RWPE2 (cell line): ENCODE data around the gene CASP8AP2.
A peak's percentile ranks its signal among the peaks of the same experiment; 100 is the strongest.
"Not testable (repeated sequence)": the region's sequence is repeated elsewhere in the genome, so short reads cannot be mapped to it uniquely, and the experiment has no call there.

Experiments used
- ATAC-seq: fragments of 200-7000 bp; cut with Tn5 transposase; 3 replicates; pipeline ENCODE4 v1.9.1; 2021; ENCODE audit warnings: low read depth
- DNase-seq: peaks from one replicate; pipeline ENCODE4 v3.0.0-alpha.2; 2020; ENCODE audit warnings: low spot score
- H3K27ac ChIP-seq: fragments of 450-650 bp; 2 replicates; pipeline ENCODE4 v1.5.1; 2017; ENCODE audit warnings: mild to moderate bottlenecking; ENCODE audit not compliant: poor library complexity, severe bottlenecking
- H3K27me3 ChIP-seq: fragments of 250-450 bp; sonication (Bioruptor Pico); 2 replicates; pipeline ENCODE4 v1.5.1; 2021; ENCODE audit warnings: mild to moderate bottlenecking, moderate library complexity; ENCODE audit not compliant: insufficient read depth, poor library complexity, severe bottlenecking
- H3K36me3 ChIP-seq: fragments of 250-450 bp; sonication (Bioruptor Pico); 2 replicates; pipeline ENCODE4 v1.5.1; 2020; ENCODE audit warnings: low read depth, mild to moderate bottlenecking, moderate library complexity
- H3K4me1 ChIP-seq: fragments of 250-450 bp; sonication (Bioruptor Pico); 2 replicates; pipeline ENCODE4 v1.5.1; 2021; ENCODE audit warnings: mild to moderate bottlenecking, moderate library complexity; ENCODE audit not compliant: insufficient read depth, poor library complexity, severe bottlenecking
- H3K4me3 ChIP-seq: fragments of 250-450 bp; sonication (Bioruptor Pico); 2 replicates; pipeline ENCODE4 v1.5.1; 2021; ENCODE audit warnings: mild to moderate bottlenecking, moderate library complexity; ENCODE audit not compliant: severe bottlenecking
- H3K9me3 ChIP-seq: fragments of 250-450 bp; sonication (Bioruptor Pico); 2 replicates; pipeline ENCODE4 v1.5.1; 2021; ENCODE audit warnings: mild to moderate bottlenecking, moderate library complexity; ENCODE audit not compliant: severe bottlenecking
- TF ChIP-seq, protein P1 (sequence below): fragments of 450-650 bp; IDR thresholded peaks from one replicate; pipeline ENCODE4 v1.5.1; 2017; ENCODE audit warnings: mild to moderate bottlenecking, moderate library complexity; ENCODE audit not compliant: poor library complexity, severe bottlenecking

Gene CASP8AP2

DNA sequence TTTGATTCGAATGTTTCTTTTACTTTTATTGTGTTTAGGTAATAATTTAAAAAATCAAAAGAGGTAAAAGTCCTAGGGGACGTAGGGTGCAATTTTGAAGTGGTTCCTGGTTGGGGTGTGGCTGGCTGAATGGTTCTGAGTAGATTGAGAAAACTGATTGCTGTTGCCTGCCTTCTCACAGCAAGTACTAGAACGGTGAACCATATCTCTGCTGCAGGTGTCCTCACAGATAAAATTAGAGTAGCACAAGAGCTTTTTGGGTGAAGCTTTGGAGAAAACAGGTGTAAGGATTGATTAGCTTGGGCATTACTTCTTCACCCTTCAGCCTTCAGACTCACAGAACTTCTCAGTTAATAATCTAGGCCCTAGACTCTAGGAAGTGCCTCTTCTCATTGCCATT is 44.8 kb downstream of the CASP8AP2 start:
- Histone ChIP-seq H3K4me3 (no peak overlapping the region), H3K27me3 (no peaks in the 10 kb centered on the region), H3K9me3 (no peaks in the 10 kb centered on the region), H3K27ac (no peak overlapping the region), H3K4me1 (no peaks in the 10 kb centered on the region), H3K36me3 (peaks cover 33% of the 10 kb centered on the region)
- TF ChIP-seq, protein P1, sequence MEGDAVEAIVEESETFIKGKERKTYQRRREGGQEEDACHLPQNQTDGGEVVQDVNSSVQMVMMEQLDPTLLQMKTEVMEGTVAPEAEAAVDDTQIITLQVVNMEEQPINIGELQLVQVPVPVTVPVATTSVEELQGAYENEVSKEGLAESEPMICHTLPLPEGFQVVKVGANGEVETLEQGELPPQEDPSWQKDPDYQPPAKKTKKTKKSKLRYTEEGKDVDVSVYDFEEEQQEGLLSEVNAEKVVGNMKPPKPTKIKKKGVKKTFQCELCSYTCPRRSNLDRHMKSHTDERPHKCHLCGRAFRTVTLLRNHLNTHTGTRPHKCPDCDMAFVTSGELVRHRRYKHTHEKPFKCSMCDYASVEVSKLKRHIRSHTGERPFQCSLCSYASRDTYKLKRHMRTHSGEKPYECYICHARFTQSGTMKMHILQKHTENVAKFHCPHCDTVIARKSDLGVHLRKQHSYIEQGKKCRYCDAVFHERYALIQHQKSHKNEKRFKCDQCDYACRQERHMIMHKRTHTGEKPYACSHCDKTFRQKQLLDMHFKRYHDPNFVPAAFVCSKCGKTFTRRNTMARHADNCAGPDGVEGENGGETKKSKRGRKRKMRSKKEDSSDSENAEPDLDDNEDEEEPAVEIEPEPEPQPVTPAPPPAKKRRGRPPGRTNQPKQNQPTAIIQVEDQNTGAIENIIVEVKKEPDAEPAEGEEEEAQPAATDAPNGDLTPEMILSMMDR, result no peak
- ATAC-seq (no peak), DNase-seq (no peak)

DNA sequence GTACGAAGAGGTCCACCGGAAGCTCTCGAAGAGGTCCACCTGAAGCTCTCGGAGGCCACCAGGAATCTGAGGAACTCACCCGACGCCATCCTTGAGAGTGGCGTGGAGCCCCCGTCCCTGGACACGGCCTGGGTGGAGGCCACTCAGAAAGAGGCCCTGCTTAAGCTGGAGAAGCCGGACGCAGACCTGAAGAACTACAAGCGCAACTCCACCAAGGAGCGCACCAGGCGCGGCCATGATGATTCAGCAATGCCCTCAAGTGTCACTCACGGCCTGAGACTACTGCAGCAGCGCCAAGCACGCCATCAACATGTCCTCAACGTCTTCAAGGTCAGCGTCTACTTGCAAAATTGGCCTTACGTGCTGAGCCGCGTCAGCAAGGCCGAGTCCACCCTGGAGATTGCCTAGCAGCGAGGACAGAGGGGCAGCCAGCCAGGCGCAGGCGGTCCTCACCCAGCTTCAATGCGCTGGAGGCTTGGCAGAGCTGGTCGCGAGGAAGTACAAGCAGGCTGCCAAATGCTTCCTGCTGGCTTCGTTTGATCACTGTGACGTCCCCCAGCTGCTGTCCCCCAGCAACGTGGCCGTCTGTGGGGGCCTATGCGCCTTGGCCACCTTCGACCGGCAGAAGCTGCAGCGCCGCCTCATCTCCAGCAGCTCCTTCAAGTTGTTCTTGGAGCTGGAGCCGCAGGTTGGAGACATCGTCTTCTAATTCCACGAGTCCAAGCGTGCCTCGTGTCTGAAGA is 56.9 kb downstream of the CASP8AP2 start:
- Histone ChIP-seq H3K36me3 (no peaks in the 10 kb centered on the region), H3K4me3 (no peak overlapping the region), H3K27me3 (no peaks in the 10 kb centered on the region), H3K27ac (no peak overlapping the region), H3K4me1 (no peaks in the 10 kb centered on the region), H3K9me3 (no peaks in the 10 kb centered on the region)
- ATAC-seq (no peak), DNase-seq (no peak)
- TF ChIP-seq, protein P1, result no peak

DNA sequence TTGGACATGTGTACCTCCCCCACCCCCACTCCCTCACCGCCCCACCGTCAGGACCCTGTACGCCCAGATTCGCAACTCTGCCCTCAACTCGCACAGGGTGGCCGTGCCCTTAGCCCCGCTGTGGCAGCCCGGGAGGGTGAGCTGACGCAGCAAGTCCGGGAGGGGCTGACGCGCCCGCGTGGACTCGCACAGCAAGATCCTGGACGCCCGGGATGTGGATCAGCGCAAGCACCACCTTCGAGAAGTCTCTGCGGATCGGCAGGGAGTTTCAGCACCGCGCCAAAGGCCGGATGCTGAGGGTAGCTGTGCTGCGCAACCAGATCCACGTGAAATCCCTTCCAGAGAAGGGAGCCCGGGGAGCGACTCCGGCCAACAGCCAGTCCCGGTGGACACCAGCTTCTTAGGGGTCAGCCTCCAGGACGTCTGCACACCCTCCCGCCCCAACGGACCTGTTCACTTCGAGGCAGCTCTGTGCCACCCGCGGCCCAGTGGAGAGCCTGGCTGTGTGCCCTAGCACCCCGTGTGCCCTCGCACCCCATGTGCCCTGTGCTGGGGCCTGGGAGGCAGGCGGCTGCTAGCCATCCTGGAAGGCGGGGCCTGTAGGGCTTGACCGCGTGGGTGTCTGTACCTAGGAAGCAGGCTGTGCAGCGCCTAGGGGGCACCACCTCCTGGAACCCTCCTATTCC is 57.9 kb downstream of the CASP8AP2 start:
- TF ChIP-seq, protein P1, result no peak
- Histone ChIP-seq H3K4me1 (no peaks in the 10 kb centered on the region), H3K27ac (no peak overlapping the region), H3K27me3 (no peaks in the 10 kb centered on the region), H3K4me3 (no peak overlapping the region), H3K36me3 (no peaks in the 10 kb centered on the region), H3K9me3 (no peaks in the 10 kb centered on the region)
- ATAC-seq (peak; percentile 33), DNase-seq (no peak)

DNA sequence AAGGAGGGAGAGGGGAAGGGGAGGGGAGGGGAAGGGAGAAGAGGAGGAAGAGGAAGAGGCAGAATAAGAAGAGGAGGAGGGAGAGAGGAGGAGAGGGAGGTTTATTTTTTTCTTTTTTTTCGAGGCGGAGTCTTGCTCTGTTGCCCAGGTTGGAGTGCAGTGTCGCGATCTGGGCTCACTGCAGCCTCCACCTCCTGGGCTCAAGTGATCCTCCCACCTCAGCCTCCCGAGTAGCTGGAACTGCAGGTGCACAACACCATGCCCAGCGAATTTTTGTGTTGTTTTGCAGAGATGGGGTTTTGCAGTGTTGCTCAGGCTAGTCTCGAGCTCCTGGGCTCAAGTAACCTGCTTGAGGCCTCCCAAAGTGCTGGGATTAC is 58.4 kb downstream of the CASP8AP2 start:
- no peaks in the 10 kb centered on the region for H3K36me3 ChIP-seq
- no peaks in the 10 kb centered on the region for H3K4me1 ChIP-seq
- no peaks in the 10 kb centered on the region for H3K9me3 ChIP-seq
- no peak overlapping the region for H3K4me3 ChIP-seq
- no peak overlapping the region for H3K27ac ChIP-seq
- no peak for ATAC-seq
- TF ChIP-seq, protein P1, result no peak
- no peak for DNase-seq
- H3K27me3 ChIP-seq, result no peaks in the 10 kb centered on the region

DNA sequence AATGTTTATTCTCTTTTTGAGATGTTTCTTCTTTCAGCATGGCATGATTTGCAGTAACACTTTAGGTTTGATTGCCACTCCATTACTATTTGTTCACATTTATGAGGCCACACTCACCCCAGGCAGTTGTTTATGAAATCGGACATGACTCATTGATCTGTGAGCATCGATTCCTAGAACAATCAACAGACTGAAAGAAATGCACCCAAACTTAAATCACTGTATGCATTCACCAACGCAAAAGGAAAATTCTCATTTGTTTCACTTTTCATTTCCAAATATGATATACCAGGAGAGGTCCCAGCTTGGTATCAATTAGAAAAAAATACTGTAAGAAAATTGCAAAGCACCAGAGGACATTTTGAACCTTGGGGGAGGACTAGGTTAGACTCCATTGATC is 59.2 kb downstream of the CASP8AP2 start:
- no peaks in the 10 kb centered on the region for H3K27me3 ChIP-seq
- no peaks in the 10 kb centered on the region for H3K36me3 ChIP-seq
- H3K27ac ChIP-seq, result no peak overlapping the region
- no peak overlapping the region for H3K4me3 ChIP-seq
- no peaks in the 10 kb centered on the region for H3K4me1 ChIP-seq
- peak; percentile 48; the same call in 1 of the 3 replicates for ATAC-seq
- TF ChIP-seq, protein P1, result no peak
- H3K9me3 ChIP-seq, result no peaks in the 10 kb centered on the region
- no peak for DNase-seq

DNA sequence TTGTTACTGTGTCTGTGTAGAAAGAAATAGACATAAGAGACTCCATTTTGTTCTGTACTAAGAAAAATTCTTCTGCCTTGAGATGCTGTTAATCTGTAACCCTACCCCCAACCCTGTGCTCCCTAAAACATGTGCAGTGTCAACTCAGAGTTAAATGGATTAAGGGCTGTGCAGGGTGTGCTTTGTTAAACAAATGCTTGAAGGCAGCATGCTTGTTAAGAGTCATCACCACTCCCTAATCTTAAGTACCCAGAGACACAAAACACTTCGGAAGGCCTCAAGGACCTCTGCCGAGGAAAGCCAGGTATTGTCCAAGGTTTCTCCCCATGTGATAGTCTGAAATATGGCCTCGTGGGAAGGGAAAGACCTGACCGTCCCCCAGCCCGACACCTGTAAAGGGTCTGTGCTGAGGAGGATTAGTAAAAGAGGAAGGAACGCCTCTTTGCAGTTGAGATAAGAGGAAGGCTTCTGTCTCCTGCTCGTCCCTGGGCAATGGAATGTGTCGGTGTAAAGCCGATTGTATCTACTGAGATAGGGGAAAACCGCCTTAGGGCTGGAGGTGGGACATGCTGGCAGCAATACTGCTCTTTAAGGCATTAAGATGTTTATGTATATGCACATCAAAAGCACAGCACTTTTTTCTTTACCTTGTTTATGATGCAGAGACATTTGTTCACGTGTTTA is 61.3 kb downstream of the CASP8AP2 start:
- not testable (repeated sequence) for DNase-seq, H3K4me1 ChIP-seq, H3K9me3 ChIP-seq, H3K27me3 ChIP-seq, H3K27ac ChIP-seq, H3K36me3 ChIP-seq, H3K4me3 ChIP-seq, ATAC-seq

DNA sequence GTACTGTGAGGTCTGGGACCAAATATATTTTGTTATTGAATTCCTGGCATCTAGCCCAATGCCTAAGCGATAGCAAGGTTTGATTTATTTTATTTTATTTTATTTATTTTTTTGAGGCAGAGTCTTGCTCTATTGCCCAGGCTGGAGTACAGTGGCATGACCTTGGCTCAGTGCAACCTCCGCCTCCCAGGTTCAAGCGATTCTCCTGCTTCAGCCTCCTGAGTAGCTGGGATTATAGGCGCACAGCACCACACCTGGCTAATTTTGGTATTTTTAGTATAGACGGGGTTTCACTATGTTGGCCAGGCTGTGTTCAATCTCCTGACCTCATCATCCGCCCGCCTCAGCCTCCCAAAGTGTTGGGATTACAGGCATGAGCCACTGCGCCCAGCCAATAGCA is 62.9 kb downstream of the CASP8AP2 start:
- not testable (repeated sequence) for H3K36me3 ChIP-seq, H3K27me3 ChIP-seq, H3K9me3 ChIP-seq, H3K4me1 ChIP-seq, H3K27ac ChIP-seq, DNase-seq, H3K4me3 ChIP-seq, ATAC-seq
